ENCODE measurements around the gene SLC6A18.

The SLC6A18 gene

GRCh38 chr5:1187234-1187949 lies 37.8 kb upstream of the SLC6A18 start:
- no peak for DNase-seq (ENCODE audit: low read depth)

DNA sequence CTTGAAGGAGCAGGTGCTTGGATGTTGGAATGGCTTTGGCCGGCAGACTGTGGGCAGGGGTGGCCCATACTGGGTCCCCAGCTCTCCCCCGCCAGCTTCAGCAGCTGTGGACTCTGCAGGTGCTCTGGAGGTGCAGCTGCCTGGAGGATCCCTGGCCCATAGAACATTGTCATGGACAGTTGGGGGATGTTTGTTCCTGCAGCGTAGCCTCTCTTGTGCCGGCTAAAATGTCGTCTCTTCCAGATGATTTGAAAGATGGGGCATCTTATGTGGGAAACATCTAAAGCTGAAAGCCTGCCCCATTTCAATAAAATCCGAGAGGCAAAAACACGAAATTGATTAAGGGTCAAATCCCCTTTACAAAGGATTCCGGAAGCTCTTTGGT lies 37.2 kb upstream of the SLC6A18 start:
- no peak for DNase-seq (ENCODE audit: low read depth)

DNA sequence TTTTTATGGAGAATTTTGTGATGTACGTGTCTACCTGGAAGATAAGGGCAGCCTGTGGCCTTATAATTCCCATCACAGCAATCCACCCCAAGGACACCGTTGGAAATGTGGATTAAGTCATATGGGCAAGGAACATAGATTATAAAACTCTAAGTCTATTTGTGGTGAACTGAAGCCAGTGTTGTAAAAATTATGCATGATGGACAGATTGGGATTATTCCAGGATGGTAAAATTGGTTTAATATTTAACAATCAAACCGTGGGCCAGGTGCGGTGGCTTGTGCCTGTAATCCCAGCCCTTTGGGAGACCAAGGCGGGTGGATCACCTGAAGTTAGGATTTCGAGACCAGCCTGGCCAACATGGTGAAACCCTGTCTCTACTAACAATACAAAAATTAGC lies 36.7 kb upstream of the SLC6A18 start:
- DNase-seq (ENCODE audit: low read depth) = no peak

GRCh38 chr5:1189269-1189668 lies 35.9 kb upstream of the SLC6A18 start:
- DNase-seq (ENCODE audit: low read depth) = no peak

DNA sequence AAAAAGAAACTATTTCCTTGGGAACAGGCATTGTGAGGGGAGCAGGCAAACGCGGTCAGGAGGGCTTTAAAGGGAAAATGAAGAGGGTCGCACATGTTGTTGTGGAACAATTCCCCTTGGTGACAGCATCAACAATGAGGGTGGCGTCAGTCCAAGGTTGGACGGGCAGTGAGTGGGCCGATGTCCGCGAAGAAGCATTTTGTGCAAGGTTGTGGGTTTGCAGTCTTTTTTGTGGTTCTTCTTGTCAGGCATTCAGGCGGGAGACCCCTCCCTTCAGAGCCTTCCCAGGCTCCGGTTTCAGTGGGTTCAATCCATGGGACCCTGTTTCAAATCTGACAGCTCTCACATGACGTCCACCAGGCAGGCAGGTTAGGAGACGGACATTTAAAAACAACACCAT lies 34.9 kb upstream of the SLC6A18 start:
- DNase-seq (ENCODE audit: low read depth) = no peak

DNA sequence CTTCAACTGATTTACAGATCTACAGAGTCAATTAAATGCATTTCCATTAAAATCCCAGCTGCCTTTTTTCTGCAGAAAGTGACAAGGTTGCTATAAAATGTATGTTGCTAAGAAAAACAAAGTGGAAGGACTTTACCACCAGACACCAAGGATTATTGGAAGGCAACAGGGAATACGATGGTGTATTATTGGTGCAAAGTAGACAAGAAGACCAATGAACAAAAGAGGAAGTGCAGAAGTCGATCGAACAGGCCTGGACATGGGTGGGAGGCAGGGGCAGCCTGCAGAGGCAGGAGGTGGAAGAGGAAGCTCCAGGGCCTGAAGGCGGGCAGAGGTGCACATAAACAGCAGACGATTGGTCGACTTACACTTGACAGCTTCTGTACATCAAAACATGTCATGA lies 34.3 kb upstream of the SLC6A18 start:
- DNase-seq (ENCODE audit: low read depth) = no peak

- no peak for DNase-seq (ENCODE audit: low read depth)
Measured at GRCh38 chr5:1192971-1193590, 32.1 kb upstream of the SLC6A18 start.

DNA sequence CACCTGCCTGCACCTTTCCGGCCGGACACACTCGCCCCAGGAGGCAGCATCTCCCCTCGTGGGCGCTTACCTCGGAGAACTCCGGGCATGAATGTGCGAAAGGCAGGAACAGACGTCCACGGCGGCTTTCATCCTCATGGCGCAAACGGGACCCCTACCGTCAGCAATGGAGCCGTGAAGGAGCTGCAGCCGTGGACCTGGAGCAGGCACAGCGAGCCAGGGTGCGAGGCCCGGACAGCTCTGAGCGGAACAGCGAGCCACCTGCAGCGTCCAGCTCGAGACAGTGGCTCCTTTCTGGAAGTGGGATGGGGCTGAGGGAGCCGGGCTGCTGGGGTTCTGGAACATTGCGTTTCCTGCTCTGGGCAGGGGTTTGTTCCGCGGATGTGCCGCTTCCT lies 31.6 kb upstream of the SLC6A18 start:
- DNase-seq (ENCODE audit: low read depth) = no peak

DNA sequence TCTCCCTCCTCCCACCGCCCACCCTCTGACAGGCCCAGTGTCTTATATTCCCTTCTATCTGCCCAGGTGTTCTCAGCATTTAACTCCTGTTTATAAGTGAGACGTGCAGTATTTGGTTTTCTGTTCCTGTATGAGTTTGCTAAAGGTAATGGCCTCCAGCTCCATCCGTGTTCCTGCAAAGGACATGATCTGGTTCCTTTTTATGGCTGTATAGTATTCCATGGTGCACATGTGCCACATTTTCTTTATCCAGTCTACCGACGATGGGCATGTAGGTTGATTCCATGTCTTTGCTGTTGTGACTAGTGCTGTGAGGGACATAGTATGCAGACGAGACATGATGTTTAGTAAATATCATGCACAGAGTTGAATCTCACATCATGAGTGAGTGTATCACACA lies 30.8 kb upstream of the SLC6A18 start:
- no peak for DNase-seq (ENCODE audit: low read depth)

DNA sequence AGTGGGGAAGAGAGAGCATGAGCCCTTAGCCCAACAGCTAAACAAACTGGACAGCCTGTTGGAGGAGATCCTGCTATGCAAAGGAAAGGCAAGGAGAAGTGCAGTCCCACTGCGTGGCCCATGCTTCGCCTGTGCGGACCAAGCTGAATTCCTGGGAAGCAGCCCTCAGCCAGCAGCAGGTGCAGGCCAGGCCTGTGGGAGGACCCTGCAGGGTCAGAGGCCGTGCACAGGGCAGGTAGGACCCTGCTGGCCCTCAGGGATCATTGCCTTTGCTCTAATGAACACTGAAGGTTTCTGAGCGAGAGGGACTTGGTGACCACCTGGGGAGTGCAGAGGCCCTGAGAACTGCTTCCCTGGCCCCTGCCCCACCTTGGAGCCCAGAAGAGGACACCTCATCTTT lies 29.7 kb upstream of the SLC6A18 start:
- no peak for DNase-seq (ENCODE audit: low read depth)

DNA sequence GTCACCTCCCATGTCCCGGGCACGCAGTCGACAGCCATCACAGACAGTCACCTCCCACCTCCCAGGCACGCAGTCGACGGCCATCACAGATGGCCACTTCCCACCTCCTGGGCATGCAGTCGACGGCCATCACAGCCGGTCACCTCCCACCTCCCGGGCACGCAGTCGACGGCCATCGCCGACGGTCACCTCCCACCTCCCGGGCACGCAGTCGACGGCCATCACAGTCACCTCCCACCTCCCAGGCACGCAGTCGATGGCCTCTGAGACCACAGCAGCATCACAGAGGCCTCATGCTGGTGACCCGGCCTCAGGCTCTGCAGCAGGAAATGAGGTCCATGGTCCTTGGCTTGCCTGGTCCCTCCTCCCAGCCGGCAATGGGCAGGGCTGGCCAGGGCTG lies 29.3 kb upstream of the SLC6A18 start:
- DNase-seq (ENCODE audit: low read depth) = no peak

GRCh38 chr5:1196562-1196961 lies 28.6 kb upstream of the SLC6A18 start:
- no peak for DNase-seq (ENCODE audit: low read depth)

- no peak for DNase-seq (ENCODE audit: low read depth)
Measured at GRCh38 chr5:1197876-1198666, 27.1 kb upstream of the SLC6A18 start.

- DNase-seq (ENCODE audit: low read depth) = no peak
Measured at GRCh38 chr5:1199340-1199648, 25.9 kb upstream of the SLC6A18 start.

GRCh38 chr5:1199649-1200494 lies 25.3 kb upstream of the SLC6A18 start:
- DNase-seq (ENCODE audit: low read depth) = no peak

GRCh38 chr5:1200495-1201326 lies 24.5 kb upstream of the SLC6A18 start:
- no peak for DNase-seq (ENCODE audit: low read depth)

GRCh38 chr5:1201327-1202025 lies 23.7 kb upstream of the SLC6A18 start, which contains the start of gene SLC6A19:
SLC6A19 (plus strand) TSS chr5:1201595; CDS start chr5:1201651, 56 bp downstream.
- no peak for DNase-seq (ENCODE audit: low read depth)

DNA sequence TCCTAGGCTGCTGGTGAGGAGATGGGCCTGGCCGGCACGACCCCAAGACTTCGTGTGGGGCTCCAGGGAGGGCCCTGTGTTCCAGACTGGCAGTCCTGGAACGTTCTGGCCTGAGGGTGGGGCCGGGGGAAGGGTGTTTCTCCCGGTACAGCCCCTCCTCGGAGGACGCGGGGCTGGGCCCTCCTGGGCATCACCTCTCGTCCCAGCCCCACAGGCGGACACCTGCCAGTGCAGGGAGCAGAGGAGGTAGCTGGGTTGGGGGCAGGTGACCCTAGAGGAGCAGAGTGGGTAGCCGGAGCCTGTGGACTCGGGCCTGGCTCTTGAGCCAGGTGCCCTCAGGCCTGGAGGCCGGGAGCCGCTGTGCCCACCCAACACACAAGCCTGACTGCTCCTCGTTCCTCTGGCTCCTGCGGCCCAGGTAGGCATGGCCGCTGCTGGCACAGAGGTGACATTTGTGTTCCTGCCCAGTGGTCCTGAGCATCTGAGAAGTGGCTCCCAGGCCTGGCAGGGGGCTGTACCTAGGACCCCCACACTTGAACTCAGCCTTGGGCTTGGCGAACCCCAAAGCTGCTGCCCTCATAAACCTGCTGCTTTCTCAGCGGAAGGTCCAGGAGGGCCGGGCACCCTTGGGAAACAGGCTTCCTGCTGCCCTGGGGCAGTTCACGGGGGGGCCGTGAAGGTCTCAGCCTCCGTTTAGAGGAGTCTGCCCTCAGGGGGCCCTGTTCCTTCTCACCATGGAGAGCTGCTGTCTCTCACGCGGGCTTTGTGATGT lies 23.0 kb upstream of the SLC6A18 start:
- DNase-seq (ENCODE audit: low read depth) = no peak

GRCh38 chr5:1202798-1203185 lies 22.4 kb upstream of the SLC6A18 start:
- no peak for DNase-seq (ENCODE audit: low read depth)

DNA sequence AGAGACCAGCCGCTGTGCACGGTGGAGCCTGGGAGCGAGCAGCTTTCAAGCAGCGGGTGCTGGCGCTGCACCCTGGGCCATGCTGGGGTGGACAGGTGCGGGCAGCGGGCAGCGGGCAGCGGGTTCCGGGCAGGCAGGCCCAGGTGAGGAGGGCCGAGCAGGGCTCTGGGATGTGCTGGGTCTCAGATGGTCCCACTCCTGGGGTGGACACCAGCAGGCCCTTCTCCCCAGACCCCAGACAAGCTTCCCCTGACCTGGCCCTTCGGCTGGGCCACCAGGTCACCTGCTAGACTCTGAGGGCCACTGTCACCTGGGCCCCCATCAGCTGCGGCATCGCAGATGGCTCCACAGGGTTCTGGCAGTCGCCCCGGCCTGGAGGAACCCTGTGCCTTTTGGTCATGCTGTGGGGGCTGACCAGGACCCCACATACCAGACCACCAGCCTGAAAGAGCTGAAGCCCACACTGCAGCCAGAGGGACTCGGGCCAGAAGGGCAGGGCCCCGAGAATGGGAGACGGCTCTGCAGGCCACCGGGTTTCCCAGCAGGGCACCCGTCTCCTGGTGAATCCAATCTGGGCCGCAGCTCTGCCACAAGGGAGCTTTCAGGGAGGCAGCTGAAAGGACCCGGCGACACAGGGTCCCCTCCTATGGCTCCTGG lies 21.7 kb upstream of the SLC6A18 start:
- no peak for DNase-seq (ENCODE audit: low read depth)

All from stimulated activated CD8-positive, alpha-beta memory T cell treated with anti-CD3 and anti-CD28 coated beads, Interleukin-15, amount 100 ng/mL, for 1 hour (primary cell).